Measurements from ENCODE around the gene GPR148.
"Not testable (repeated sequence)": the region's sequence is repeated elsewhere in the genome, so short reads cannot be mapped to it uniquely, and the experiment has no call there.

GPR148 gene, protein sequence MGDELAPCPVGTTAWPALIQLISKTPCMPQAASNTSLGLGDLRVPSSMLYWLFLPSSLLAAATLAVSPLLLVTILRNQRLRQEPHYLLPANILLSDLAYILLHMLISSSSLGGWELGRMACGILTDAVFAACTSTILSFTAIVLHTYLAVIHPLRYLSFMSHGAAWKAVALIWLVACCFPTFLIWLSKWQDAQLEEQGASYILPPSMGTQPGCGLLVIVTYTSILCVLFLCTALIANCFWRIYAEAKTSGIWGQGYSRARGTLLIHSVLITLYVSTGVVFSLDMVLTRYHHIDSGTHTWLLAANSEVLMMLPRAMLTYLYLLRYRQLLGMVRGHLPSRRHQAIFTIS

DNA sequence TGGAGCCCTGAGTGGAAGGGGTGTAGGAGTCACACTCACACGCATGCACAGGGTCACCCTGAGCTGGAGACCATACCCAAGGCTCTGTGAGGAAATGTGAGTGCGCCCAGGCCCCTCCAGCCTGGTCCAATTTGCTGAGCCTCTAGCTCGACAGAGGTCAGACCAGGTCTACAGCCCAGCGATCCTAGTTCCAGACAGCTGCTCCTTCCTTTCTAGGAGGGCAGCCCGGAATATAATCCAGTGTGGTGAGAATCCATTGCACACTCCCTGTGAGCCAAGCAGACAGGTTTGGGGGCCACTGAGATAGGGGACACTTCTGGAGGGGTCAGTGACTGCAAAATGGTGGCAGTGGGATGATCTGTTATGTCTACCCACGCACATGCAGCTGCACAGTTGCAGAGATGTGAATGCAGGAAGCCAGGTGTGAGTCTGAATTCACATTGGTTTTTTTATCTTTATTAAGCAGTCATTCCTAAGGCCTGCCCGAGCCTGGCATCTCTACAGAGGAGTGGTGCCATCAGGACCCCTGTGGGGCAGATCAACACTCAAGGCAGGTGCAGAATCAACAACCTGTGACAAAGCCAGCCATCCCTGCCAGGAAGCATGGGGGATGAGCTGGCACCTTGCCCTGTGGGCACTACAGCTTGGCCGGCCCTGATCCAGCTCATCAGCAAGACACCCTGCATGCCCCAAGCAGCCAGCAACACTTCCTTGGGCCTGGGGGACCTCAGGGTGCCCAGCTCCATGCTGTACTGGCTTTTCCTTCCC lies at the start of gene GPR148:
GPR148 (plus strand) TSS at position 522 of the 768 bp plus-strand sequence; CDS start at position 604, 82 bp downstream.
- no peaks in the 10 kb centered on the region for H3K27me3 ChIP-seq (ENCODE audit: control insufficient read depth, insufficient read depth, low read length)
- no peak within 1 kb of the TSS for H3K27ac ChIP-seq (ENCODE audit: low read depth, low read length)
- no peak within 1 kb of the TSS for H3K9ac ChIP-seq (ENCODE audit: low read length)

DNA sequence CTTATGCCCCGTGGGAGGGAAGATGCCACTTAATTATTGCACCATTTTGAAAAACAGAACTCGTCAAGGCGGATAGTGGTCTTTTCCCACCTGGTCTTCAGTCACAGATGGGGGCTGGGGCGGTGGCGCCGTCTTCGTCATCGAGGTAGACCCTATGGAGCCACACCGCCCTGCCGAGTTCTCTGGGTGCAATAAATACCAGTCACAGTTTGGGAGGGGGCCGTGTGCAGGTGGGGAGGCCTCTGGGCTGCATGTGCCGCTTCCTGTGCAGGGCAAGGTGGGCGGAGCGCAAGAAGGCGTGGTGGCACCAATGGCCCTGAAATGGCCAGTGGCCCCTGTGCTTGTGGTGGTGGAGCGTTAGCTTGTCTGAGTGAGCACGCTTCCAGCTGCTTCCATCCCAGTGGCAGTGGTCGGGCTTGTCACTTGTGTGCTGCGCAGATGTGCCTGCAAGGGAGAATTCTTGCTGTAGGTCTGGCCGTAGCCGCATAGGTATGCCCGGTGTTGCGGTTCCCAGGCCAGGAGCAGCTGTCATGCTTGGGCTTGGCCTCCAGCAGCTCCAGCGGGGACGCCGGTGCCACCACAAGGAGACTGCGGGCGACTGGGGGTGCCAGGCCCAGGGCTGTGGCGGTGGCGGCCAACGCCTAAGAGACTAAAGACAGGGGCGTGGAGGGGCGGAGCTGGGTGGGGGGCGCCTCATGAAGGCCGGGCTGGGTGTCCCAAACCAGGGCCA lies 36.7 kb upstream of the GPR148 start:
- not testable (repeated sequence) for H3K27ac ChIP-seq (ENCODE audit: low read depth, low read length); H3K4me3 ChIP-seq (ENCODE audit: low read length); H3K4me1 ChIP-seq (ENCODE audit: control insufficient read depth, insufficient read depth, low read length); H3K36me3 ChIP-seq (ENCODE audit: control insufficient read depth, insufficient read depth, low read length); H3K9ac ChIP-seq (ENCODE audit: low read length); H3K27me3 ChIP-seq (ENCODE audit: control insufficient read depth, insufficient read depth, low read length)

More for the DNA sequence above, at the start of gene GPR148:
- no peaks in the 10 kb centered on the region for H3K36me3 ChIP-seq (ENCODE audit: control insufficient read depth, insufficient read depth, low read length)
- no peak within 1 kb of the TSS for H3K4me3 ChIP-seq (ENCODE audit: low read length)
- peaks cover 9% of the 10 kb centered on the region for H3K4me1 ChIP-seq (ENCODE audit: control insufficient read depth, insufficient read depth, low read length)

- not testable (repeated sequence) for H3K27ac ChIP-seq (ENCODE audit: low read depth, low read length); H3K9ac ChIP-seq (ENCODE audit: low read length); H3K4me3 ChIP-seq (ENCODE audit: low read length); H3K27me3 ChIP-seq (ENCODE audit: control insufficient read depth, insufficient read depth, low read length); H3K4me1 ChIP-seq (ENCODE audit: control insufficient read depth, insufficient read depth, low read length); H3K36me3 ChIP-seq (ENCODE audit: control insufficient read depth, insufficient read depth, low read length)
Measured at GRCh38 chr2:130693474-130693873, 35.4 kb upstream of the GPR148 start.

GRCh38 chr2:130703250-130703649 lies 25.6 kb upstream of the GPR148 start:
- not testable (repeated sequence) for H3K4me3 ChIP-seq (ENCODE audit: low read length); H3K4me1 ChIP-seq (ENCODE audit: control insufficient read depth, insufficient read depth, low read length); H3K36me3 ChIP-seq (ENCODE audit: control insufficient read depth, insufficient read depth, low read length); H3K27me3 ChIP-seq (ENCODE audit: control insufficient read depth, insufficient read depth, low read length); H3K9ac ChIP-seq (ENCODE audit: low read length); H3K27ac ChIP-seq (ENCODE audit: low read depth, low read length)

GRCh38 chr2:130714795-130715194 lies 14.1 kb upstream of the GPR148 start:
- H3K4me3 ChIP-seq (ENCODE audit: low read length); H3K4me1 ChIP-seq (ENCODE audit: control insufficient read depth, insufficient read depth, low read length); H3K36me3 ChIP-seq (ENCODE audit: control insufficient read depth, insufficient read depth, low read length); H3K27me3 ChIP-seq (ENCODE audit: control insufficient read depth, insufficient read depth, low read length); H3K27ac ChIP-seq (ENCODE audit: low read depth, low read length); H3K9ac ChIP-seq (ENCODE audit: low read length): not testable (repeated sequence)

DNA sequence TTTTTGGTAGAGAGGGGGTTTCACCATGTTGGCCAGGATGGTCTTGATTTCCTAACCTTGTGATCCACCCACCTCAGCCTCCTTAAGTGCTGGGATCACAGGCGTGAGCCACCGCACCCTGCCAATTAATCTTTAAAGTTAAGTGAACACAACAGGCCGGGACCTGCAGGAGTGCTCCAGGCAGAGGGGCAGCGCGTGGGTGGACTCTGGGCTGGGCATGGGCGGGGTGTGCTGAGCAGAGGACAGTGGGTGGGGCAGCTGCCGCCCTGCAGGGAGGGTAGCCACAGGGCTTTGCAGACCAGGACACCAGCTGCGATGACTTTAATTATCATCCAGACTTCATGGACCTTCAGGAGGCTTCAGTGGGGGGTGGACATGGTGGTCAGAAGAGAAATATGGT lies 8.8 kb upstream of the GPR148 start:
- Histone ChIP-seq H3K4me1 (ENCODE audit: control insufficient read depth, insufficient read depth, low read length) (no peaks in the 10 kb centered on the region), H3K4me3 (ENCODE audit: low read length) (no peak overlapping the region), H3K27me3 (ENCODE audit: control insufficient read depth, insufficient read depth, low read length) (no peaks in the 10 kb centered on the region), H3K9ac (ENCODE audit: low read length) (no peak overlapping the region), H3K27ac (ENCODE audit: low read depth, low read length) (no peak overlapping the region), H3K36me3 (ENCODE audit: control insufficient read depth, insufficient read depth, low read length) (no peaks in the 10 kb centered on the region)

DNA sequence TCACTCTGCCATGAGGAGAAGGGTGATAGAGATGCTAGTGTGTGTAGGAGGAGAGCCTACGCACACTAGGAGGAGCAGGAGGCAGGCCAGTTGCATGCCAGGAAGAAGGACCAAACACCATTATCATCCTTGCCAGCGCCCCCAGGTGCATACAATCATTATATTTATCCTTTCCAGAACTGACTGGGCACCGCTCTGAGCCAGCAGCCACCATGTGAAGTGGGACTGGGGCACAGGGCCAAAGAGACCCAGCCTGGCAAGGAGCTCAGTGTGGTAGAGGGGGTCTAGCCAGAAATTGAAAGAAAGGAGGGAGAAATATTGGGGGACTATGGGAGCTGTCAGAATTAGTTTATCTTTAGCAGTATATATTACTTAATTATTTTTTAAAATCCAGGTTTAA lies 8.3 kb upstream of the GPR148 start:
- Histone ChIP-seq H3K36me3 (ENCODE audit: control insufficient read depth, insufficient read depth, low read length) (no peaks in the 10 kb centered on the region), H3K27me3 (ENCODE audit: control insufficient read depth, insufficient read depth, low read length) (no peaks in the 10 kb centered on the region), H3K4me3 (ENCODE audit: low read length) (no peak overlapping the region), H3K27ac (ENCODE audit: low read depth, low read length) (no peak overlapping the region), H3K9ac (ENCODE audit: low read length) (no peak overlapping the region), H3K4me1 (ENCODE audit: control insufficient read depth, insufficient read depth, low read length) (no peaks in the 10 kb centered on the region)

GRCh38 chr2:130724455-130724854 lies 4.4 kb upstream of the GPR148 start:
- H3K27ac ChIP-seq (ENCODE audit: low read depth, low read length) = no peak overlapping the region
- no peak overlapping the region for H3K4me3 ChIP-seq (ENCODE audit: low read length)

DNA sequence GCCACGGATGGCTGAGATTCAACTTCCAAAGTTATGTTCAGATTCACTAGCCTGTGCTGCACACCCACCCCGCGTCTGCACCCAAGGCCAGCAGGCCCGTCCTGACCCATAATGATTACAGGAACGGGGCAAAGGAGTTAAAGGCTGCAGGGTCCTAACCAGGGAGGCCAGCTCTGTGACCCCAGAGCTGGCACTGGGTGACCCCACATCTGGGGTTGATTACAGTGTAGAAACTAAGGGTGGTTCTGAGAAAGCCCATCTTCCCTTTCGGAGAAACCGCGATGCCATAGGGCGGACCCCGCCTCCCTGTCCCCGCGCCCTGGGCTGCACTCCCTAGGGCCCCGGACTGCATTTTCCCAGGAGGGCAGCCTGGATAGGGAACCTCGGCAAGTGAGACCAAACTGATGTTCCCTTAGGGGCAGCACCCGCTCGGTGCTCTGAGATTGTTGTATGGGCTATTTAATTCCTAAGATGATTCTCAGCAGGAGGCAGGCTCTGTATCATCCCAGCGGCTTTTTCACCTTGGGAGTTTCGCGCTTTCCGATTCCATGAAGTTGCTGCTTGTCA lies 2.2 kb upstream of the GPR148 start:
- Histone ChIP-seq H3K4me1 (ENCODE audit: control insufficient read depth, insufficient read depth, low read length) (peaks cover 9% of the 10 kb centered on the region), H3K4me3 (ENCODE audit: low read length) (peak overlapping the region; percentile 72), H3K27ac (ENCODE audit: low read depth, low read length) (no peak overlapping the region), H3K27me3 (ENCODE audit: control insufficient read depth, insufficient read depth, low read length) (no peaks in the 10 kb centered on the region), H3K9ac (ENCODE audit: low read length) (no peak overlapping the region), H3K36me3 (ENCODE audit: control insufficient read depth, insufficient read depth, low read length) (no peaks in the 10 kb centered on the region)

More at GRCh38 chr2:130724455-130724854, 4.4 kb upstream of the GPR148 start:
- Histone ChIP-seq H3K27me3 (ENCODE audit: control insufficient read depth, insufficient read depth, low read length) (no peaks in the 10 kb centered on the region), H3K4me1 (ENCODE audit: control insufficient read depth, insufficient read depth, low read length) (peaks cover 9% of the 10 kb centered on the region), H3K9ac (ENCODE audit: low read length) (no peak overlapping the region), H3K36me3 (ENCODE audit: control insufficient read depth, insufficient read depth, low read length) (no peaks in the 10 kb centered on the region)

- H3K4me1 ChIP-seq (ENCODE audit: control insufficient read depth, insufficient read depth, low read length) = peaks cover 9% of the 10 kb centered on the region
- H3K27ac ChIP-seq (ENCODE audit: low read depth, low read length) = peak overlapping the region; percentile 45
- H3K27me3 ChIP-seq (ENCODE audit: control insufficient read depth, insufficient read depth, low read length) = no peaks in the 10 kb centered on the region
- H3K4me3 ChIP-seq (ENCODE audit: low read length) = peak overlapping the region; percentile 72
- peak overlapping the region; percentile 68 for H3K9ac ChIP-seq (ENCODE audit: low read length)
- no peaks in the 10 kb centered on the region for H3K36me3 ChIP-seq (ENCODE audit: control insufficient read depth, insufficient read depth, low read length)
Measured at GRCh38 chr2:130727286-130727924, 1.5 kb upstream of the GPR148 start.

- Histone ChIP-seq H3K9ac (ENCODE audit: low read length) (no peak overlapping the region), H3K27ac (ENCODE audit: low read depth, low read length) (no peak overlapping the region), H3K4me3 (ENCODE audit: low read length) (peak overlapping the region; percentile 72)
Measured at GRCh38 chr2:130728007-130728454, 839 bp upstream of the GPR148 start.

More at GRCh38 chr2:130728007-130728454, 839 bp upstream of the GPR148 start:
- H3K36me3 ChIP-seq (ENCODE audit: control insufficient read depth, insufficient read depth, low read length) = no peaks in the 10 kb centered on the region
- H3K27me3 ChIP-seq (ENCODE audit: control insufficient read depth, insufficient read depth, low read length) = no peaks in the 10 kb centered on the region
- H3K4me1 ChIP-seq (ENCODE audit: control insufficient read depth, insufficient read depth, low read length) = peaks cover 9% of the 10 kb centered on the region
